Fibroblast of skin of right quadriceps (primary cell): ENCODE results near the gene CLTC.

Experiments
- DNase-seq: peaks from one replicate; pipeline ENCODE4 v3.0.0-alpha.2; 2013

Gene CLTC

GRCh38 chr17:59730268-59730834, 110.7 kb downstream of the CLTC start:
- DNase-seq, result no peak

GRCh38 chr17:59733697-59734096, 114.0 kb downstream of the CLTC start:
- no peak for DNase-seq

DNA sequence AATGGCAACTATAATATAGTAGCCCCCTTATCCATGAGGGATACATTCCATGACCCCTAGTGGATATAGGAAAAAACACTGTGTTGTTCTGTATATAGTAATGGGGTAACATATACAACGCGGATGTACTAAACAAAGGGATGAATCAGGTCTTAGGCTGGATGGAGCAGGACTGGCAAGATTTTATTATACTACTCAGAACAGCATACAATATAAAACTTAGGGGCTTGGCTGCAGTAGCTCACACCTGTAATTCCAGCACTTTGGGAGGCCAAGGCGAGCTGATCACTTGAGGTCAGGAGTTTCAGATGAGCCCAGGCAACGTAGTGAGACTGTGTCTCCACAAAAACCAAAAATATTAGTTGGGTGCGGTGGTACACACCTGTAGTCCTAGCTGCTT, 114.5 kb downstream of the CLTC start:
- no peak for DNase-seq

- no peak for DNase-seq
These were observed 117.6 kb downstream of the CLTC start for GRCh38 chr17:59737324-59737723.

DNA sequence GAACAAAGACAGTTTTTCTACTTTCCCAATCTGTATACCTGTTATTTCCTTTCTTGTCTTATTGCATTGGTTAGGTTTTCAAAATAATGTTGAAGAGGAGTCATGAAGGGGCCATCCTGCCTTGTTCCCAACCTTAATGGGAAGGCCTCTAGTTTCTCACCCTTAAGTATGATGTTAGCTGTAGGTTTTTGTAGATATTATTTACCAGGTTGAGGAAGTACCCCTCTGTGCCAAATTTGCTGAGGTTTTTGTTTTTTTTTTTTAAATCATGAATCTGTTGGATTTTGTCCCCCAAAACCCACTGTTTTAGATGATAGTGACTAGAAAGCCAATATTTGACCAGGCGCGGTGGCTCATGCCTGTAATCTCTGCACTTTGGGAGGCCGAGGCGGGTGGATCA, 124.1 kb downstream of the CLTC start:
- no peak for DNase-seq

DNA sequence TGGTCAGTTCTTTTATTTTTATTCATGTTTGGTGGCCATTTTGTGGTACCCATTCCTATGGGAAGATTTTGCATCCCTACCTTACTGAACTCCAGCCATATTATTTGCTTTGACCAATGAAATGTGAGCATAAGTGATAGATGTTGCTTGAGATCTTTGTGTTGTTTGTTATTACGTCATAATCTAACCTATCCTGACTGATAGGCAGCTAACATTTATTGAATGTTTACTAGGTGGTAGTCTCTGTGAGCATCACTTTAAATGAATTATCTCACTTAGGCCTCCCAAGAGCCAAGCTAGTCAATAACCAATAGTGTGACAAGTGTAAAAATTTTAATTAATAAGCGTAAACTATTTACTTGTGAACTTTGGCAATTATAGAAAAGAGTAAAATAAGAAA, 125.3 kb downstream of the CLTC start:
- no peak for DNase-seq
